Measurements from ENCODE around the gene CEACAM21.

DNA sequence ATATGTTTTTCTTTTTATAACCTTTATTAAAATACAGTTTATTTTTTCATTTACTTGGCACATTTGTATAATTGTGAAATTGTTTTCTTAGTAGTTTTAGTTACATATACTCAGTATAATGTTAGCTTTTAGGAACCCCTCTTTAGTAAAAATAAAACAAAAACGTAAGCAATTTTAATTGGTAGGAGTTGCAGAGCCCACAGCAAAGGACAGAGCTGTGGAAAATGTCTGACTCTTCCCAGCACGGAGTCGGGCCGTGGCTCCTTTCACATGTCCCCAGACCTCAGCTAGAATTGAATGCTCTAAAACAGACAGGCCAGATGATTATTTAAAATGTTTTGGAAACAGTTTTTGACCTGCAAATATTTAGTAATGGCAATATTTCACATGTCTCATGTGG lies 27.9 kb upstream of the CEACAM21 start:
- no peak for TF ChIP-seq CTCF (IDR thresholded peaks at IDR 0.05)
- TF ChIP-seq POLR2A (IDR thresholded peaks at IDR 0.05), result no peak

All from testis (tissue), 2 donors.